GM13977 (cell line): Measurements from ENCODE around the gene HOXA1.
"Not testable (repeated sequence)": the region's sequence is repeated elsewhere in the genome, so short reads cannot be mapped to it uniquely, and the experiment has no call there.

Experiments
- DNase-seq: peaks from one replicate; pipeline ENCODE4 v3.0.0; 2012; ENCODE audit warnings: low spot score
- in situ Hi-C: fragments of 300-500 bp; cut with MboI; formaldehyde crosslinking; loops from one replicate; pipeline ENCODE4 v1.12.0; 2022; ENCODE audit warnings: low sequenced_read_pairs, low pct_unique_long_range_greater_than_20kb, mixed read lengths, inconsistent platforms; ENCODE audit not compliant: unreplicated experiment
- TF ChIP-seq, protein P1 (sequence below): IDR thresholded peaks from 2 replicates; pipeline ENCODE4 v1.5.1; 2012; ENCODE audit warnings: mild to moderate bottlenecking, control low read depth; ENCODE audit not compliant: insufficient read depth; ENCODE audit errors: extremely low read depth, missing control alignments

Gene HOXA1

DNA sequence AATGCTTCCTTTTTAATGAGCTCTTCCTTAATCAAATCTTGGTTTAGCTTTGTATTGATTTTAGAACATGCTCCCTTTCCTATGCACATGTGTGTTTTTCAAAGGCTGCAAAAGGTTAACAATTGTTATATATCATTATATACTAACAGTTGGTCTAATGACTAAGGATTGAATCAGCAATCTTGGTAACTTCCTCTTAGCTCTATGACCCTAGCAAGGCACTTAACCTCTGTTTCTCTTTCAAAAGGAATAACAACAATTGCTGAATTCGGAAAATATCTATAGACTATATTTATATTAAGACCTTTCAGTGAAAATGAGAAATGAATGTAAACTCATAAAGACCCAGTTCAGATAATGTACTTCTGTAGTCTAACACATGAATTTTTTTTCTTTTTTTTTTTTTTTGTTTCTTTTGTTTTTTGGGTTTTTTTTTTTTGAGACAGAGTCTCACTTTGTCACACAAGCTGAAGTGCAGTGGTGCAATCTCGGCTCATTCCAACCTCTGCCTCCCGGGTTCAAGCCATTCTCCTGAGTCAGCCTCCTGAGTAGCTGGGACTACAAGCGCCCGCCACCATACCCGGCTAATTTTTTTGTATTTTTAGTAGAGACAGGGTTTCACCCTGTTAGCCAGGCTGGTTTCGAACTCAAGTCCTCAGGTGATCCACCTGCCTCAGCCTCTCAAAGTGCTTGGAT lies 48.8 kb downstream of the HOXA1 start:
- DNase-seq: no peak
- TF ChIP-seq, protein P1, sequence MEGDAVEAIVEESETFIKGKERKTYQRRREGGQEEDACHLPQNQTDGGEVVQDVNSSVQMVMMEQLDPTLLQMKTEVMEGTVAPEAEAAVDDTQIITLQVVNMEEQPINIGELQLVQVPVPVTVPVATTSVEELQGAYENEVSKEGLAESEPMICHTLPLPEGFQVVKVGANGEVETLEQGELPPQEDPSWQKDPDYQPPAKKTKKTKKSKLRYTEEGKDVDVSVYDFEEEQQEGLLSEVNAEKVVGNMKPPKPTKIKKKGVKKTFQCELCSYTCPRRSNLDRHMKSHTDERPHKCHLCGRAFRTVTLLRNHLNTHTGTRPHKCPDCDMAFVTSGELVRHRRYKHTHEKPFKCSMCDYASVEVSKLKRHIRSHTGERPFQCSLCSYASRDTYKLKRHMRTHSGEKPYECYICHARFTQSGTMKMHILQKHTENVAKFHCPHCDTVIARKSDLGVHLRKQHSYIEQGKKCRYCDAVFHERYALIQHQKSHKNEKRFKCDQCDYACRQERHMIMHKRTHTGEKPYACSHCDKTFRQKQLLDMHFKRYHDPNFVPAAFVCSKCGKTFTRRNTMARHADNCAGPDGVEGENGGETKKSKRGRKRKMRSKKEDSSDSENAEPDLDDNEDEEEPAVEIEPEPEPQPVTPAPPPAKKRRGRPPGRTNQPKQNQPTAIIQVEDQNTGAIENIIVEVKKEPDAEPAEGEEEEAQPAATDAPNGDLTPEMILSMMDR: no peak
- in situ Hi-C loops: no loop called here

DNA sequence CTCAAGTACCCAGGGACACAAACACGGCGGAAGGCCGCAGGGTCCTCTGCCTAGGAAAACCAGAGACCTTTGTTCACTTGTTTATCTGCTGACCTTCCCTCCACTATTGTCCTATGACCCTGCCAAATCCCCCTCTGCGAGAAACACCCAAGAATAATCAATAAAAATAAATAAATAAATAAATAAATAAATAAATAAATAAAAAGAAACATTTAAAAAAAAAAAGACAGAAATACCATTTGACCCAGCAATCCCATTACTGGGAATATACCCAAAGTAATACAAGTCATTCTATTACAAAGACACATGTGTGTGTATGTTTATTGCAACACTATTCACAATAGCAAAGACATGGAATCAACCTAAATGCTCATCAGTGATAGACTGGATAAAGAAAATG lies 49.8 kb downstream of the HOXA1 start:
- DNase-seq, in situ Hi-C loops: not testable (repeated sequence)

DNA sequence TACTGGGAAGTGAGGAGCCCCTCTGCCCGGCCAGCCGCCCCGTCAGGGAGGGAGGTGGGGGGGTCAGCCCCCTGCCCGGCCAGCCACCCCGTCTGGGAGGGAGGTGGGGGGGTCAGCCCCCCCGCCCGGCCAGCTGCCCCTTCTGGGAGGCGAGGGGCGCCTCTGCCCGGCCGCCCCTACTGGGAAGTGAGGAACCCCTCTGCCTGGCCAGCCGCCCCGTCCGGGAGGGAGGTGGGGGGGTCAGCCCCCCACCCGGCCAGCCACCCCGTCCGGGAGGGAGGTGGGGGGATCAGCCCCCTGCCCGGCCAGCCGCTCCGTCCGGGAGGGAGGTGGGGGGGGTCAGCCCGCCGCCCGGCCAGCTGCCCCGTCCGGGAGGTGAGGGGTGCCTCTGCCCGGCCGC lies 50.7 kb downstream of the HOXA1 start:
- in situ Hi-C loops, DNase-seq: not testable (repeated sequence)
